Caco-2 (cell line): ENCODE results near the gene KRTAP2-3. TPM values are rescaled to one million over a fixed set of nuclear protein-coding genes. Genes with fewer than 3 reads are reported as not detected.
"Not testable (repeated sequence)": the region's sequence is repeated elsewhere in the genome, so short reads cannot be mapped to it uniquely, and the experiment has no call there.

Experiments
- BruUV-seq: library from RNA; stranded (reverse); fragments of 400-500 nt; replicated peaks from 2 replicates; lab custom pipeline; 2021; lab: Mats Ljungman, UMichigan
- CTCF ChIA-PET: fragments of 300-600 bp; sonication (Branson Sonifier 250); formaldehyde crosslinking; loops from one replicate; lab custom pipeline; 2022; ENCODE audit warnings: antibody characterized with exemption; lab: Charles Lee
- POLR2A ChIA-PET: fragments of 300-600 bp; sonication (Branson Sonifier 250); formaldehyde crosslinking; loops from one replicate; lab custom pipeline; 2022; ENCODE audit warnings: antibody characterized with exemption; lab: Charles Lee
- DNase-seq, 2 experiments: peaks; one replicate each; pipeline versions ENCODE4 v3.0.0 to v3.0.0-alpha.2; 2020 to 2022
- H3K27me3 ChIP-seq: replicated peaks from 2 replicates; pipeline ENCODE4 v1.6.0; 2011; ENCODE audit warnings: low read length; ENCODE audit not compliant: control insufficient read depth, insufficient read depth
- H3K36me3 ChIP-seq: 2 replicates; pipeline ENCODE4 v1.5.1; 2011; ENCODE audit warnings: low read length; ENCODE audit not compliant: control insufficient read depth, insufficient read depth
- H3K4me1 ChIP-seq: fragments of 250-450 bp; sonication (Bioruptor Pico); 2 replicates; pipeline ENCODE4 v1.5.1; 2020; ENCODE audit warnings: mild to moderate bottlenecking
- H3K4me3 ChIP-seq: 2 replicates; pipeline ENCODE4 v1.5.1; 2011; ENCODE audit warnings: low read depth, mild to moderate bottlenecking, control low read depth, low read length
- H3K9me3 ChIP-seq: fragments of 250-450 bp; sonication (Bioruptor Pico); 2 replicates; pipeline ENCODE4 v1.5.1; 2020; ENCODE audit warnings: mild to moderate bottlenecking, moderate library complexity
- H3K27ac Mint-ChIP-seq: one replicate; pipeline ENCODE4 v1.8.0; 2022; ENCODE audit warnings: mixed read lengths; ENCODE audit not compliant: unreplicated experiment
- H3K27me3 Mint-ChIP-seq: one replicate; pipeline ENCODE4 v1.8.0; 2022; ENCODE audit warnings: mixed read lengths; ENCODE audit not compliant: insufficient read depth, unreplicated experiment
- H3K36me3 Mint-ChIP-seq: one replicate; pipeline ENCODE4 v1.8.0; 2022; ENCODE audit warnings: mild to moderate bottlenecking, mixed read lengths; ENCODE audit not compliant: insufficient read depth, unreplicated experiment
- H3K4me1 Mint-ChIP-seq: one replicate; pipeline ENCODE4 v1.8.0; 2022; ENCODE audit warnings: low read depth, mixed read lengths; ENCODE audit not compliant: unreplicated experiment
- H3K4me3 Mint-ChIP-seq: one replicate; pipeline ENCODE4 v1.8.0; 2022; ENCODE audit warnings: mild to moderate bottlenecking, moderate library complexity, mixed read lengths; ENCODE audit not compliant: unreplicated experiment
- H3K9me3 Mint-ChIP-seq: one replicate; pipeline ENCODE4 v1.8.0; 2022; ENCODE audit warnings: mixed read lengths; ENCODE audit not compliant: unreplicated experiment
- CTCF ChIP-seq, 2 experiments: fragments of 200-600 bp in 1 of 2; IDR thresholded peaks; 1 replicate in 1 of 2; 2 replicates in 1 of 2; pipeline versions ENCODE4 v1.5.1 to v1.8.0; 2011 to 2022; ENCODE audit warnings: antibody characterized with exemption in 1 of 2, control low read depth in 1 of 2, inconsistent platforms in 1 of 2, low read depth in 1 of 2, low read length in 1 of 2, mild to moderate bottlenecking in 1 of 2, moderate library complexity in 1 of 2; ENCODE audit not compliant: insufficient read depth in 1 of 2, severe bottlenecking in 1 of 2, unreplicated experiment in 1 of 2
- intact Hi-C: fragments of 100-400 bp; cut with micrococcal nuclease; formaldehyde crosslinking; loops from one replicate; pipeline ENCODE4 v1.10.0; 2022; ENCODE audit not compliant: unreplicated experiment
- total RNA-seq: library from RNA; stranded (reverse); gene quantifications from 2 replicates; pipeline ENCODE4 v1.2.3, GENCODE V29; 2022

Gene KRTAP2-3
- total RNA-seq, 1 experiment from 2014 or later, result 4.9 TPM

GRCh38 chr17:41103896-41104295 lies 44.0 kb upstream of the KRTAP2-3 start:
- Mint-ChIP-seq H3K27me3 (no peaks in the 10 kb centered on the region), H3K27ac (no peak overlapping the region), H3K4me1 (peaks cover 8% of the 10 kb centered on the region), H3K9me3 (no peaks in the 10 kb centered on the region), H3K36me3 (no peaks in the 10 kb centered on the region), H3K4me3 (no peak overlapping the region)
- no peak for TF ChIP-seq CTCF (IDR thresholded peaks at IDR 0.05; ENCODE audit: insufficient read depth in 1 of 2, low read depth in 1 of 2, low read length in 1 of 2, severe bottlenecking in 1 of 2, unreplicated experiment in 1 of 2)
- CTCF ChIA-PET, result no interaction called here
- peaks cover 10% of the 10 kb centered on the region; the same call in 1 of the 2 replicates for H3K4me1 ChIP-seq
- POLR2A ChIA-PET, result no interaction called here
- no peak overlapping the region for H3K4me3 ChIP-seq
- H3K27me3 ChIP-seq, result no peaks in the 10 kb centered on the region
- 0 out of 2 replicates have a peak, but pooled peaks cover 4% of the 10 kb centered on the region for H3K9me3 ChIP-seq
- BruUV-seq, result no TSS peak
- intact Hi-C loops, result no loop called here
- H3K36me3 ChIP-seq, result no peaks in the 10 kb centered on the region
- no peak for DNase-seq

- ChIA-PET CTCF (no interaction called here), POLR2A (no interaction called here)
- peaks cover 22% of the 10 kb centered on the region for H3K4me1 Mint-ChIP-seq
- TF ChIP-seq CTCF (IDR thresholded peaks at IDR 0.05; ENCODE audit: insufficient read depth in 1 of 2, low read depth in 1 of 2, low read length in 1 of 2, severe bottlenecking in 1 of 2, unreplicated experiment in 1 of 2), result no peak
- H3K27ac Mint-ChIP-seq, result no peak within 1 kb of the TSS
- no peak for DNase-seq
- intact Hi-C loops, result no loop called here
- H3K4me3 Mint-ChIP-seq, result no peak within 1 kb of the TSS
- Histone ChIP-seq H3K9me3 (0 out of 2 replicates have a peak, but pooled peaks cover 4% of the 10 kb centered on the region), H3K4me1 (peaks cover 10% of the 10 kb centered on the region; the same call in 1 of the 2 replicates), H3K4me3 (no peak within 1 kb of the TSS), H3K36me3 (no peaks in the 10 kb centered on the region), H3K27me3 (no peaks in the 10 kb centered on the region)
- no peaks in the 10 kb centered on the region for H3K36me3 Mint-ChIP-seq
- H3K27me3 Mint-ChIP-seq, result no peaks in the 10 kb centered on the region
- H3K9me3 Mint-ChIP-seq, result no peaks in the 10 kb centered on the region
- no TSS peak for BruUV-seq
Measured at GRCh38 chr17:41101586-41102259, 41.8 kb upstream of the KRTAP2-3 start, which contains the start of gene KRTAP4-16. KRTAP4-16 (minus strand) TSS chr17:41102209; CDS start chr17:41102209, 0 bp downstream.

GRCh38 chr17:41099682-41100480 lies 40.0 kb upstream of the KRTAP2-3 start:
- H3K4me3 ChIP-seq, POLR2A ChIA-PET, H3K9me3 ChIP-seq, H3K27me3 ChIP-seq, H3K27me3 Mint-ChIP-seq, intact Hi-C loops, CTCF ChIA-PET, H3K36me3 Mint-ChIP-seq, H3K9me3 Mint-ChIP-seq, H3K4me3 Mint-ChIP-seq, H3K36me3 ChIP-seq, BruUV-seq: not testable (repeated sequence)
- H3K27ac Mint-ChIP-seq, result peak overlapping the region; percentile 66
- H3K4me1 Mint-ChIP-seq, result peaks cover 22% of the 10 kb centered on the region
- H3K4me1 ChIP-seq, result peaks cover 10% of the 10 kb centered on the region; the same call in 1 of the 2 replicates
- peak; percentile 57 to 60 for DNase-seq
